ENCODE results near the gene SLC9A9. TPM values are rescaled to one million over a fixed set of nuclear protein-coding genes. Genes with fewer than 3 reads are reported as not detected.

SLC9A9 gene
- total and polyA plus RNA-seq, 10 of the 15 experiments (the other 5 are each of a cell fraction or from before 2014, with no cell fraction given) = 3.5 to 14.2 (median 9.3) TPM

DNA sequence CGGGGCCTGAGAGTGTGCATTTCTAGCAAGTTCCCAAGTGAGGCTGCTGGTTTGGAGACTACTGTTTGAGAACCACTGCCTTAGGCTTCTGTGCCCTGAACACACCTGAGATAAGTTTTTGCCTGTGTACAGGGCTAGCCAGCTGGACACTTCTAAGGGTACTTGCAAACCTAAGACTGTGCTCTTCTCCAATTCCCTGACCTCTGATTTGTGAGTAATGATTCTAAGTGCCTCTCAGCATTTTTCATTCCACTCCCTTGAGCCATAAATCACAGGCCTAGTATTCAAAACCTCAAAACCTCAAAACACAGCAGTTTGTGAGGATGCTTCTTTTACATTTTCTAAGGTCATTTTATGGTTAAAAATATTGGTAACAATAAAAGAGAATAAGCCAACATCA is 580.3 kb downstream of the SLC9A9 start (continued):
- TF ChIP-seq NRF1 (conservative IDR thresholded peaks at IDR 0.05; ENCODE audit: low read depth, low read length) = no peak

DNA sequence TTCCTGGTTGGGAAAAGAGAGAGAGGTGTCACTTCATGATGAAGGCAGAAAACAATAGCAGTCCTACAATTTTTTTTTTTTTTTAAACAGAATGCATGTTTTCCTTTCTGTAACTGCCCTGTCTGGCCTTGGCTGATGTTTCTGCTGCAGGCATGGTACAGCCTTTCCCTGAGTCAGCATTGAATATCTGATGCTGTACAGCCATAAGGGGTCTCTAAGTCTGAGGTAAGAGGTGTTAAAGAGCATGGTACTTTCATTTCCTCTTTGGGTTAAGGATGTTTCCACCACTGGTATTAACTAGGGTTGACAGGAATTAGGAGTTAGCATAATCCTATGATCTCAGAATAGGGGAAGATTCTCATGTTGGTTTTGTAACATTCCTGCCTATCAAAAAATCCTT is 581.3 kb downstream of the SLC9A9 start:
- Histone ChIP-seq H3K79me2 (ENCODE audit: control insufficient read depth, insufficient read depth, low read length) (no peaks in the 10 kb centered on the region), H3K9me3 (replicated peaks; ENCODE audit: control insufficient read depth, insufficient read depth, low read length) (no peaks in the 10 kb centered on the region), H3K27me3 (replicated peaks in 1 of 2; ENCODE audit: control insufficient read depth in 2 of 2, insufficient read depth in 2 of 2, low read length in 1 of 2) (no peaks in the 10 kb centered on the region), H4K20me1 (ENCODE audit: control insufficient read depth, insufficient read depth) (no peaks in the 10 kb centered on the region), H3K4me3 (no peak overlapping the region), H3K4me2 (ENCODE audit: control insufficient read depth, insufficient read depth) (no peak overlapping the region), H3K36me3 (ENCODE audit: control insufficient read depth in 2 of 2, insufficient read depth in 2 of 2, low read length in 1 of 2) (no peaks in the 10 kb centered on the region), H2AFZ (ENCODE audit: control insufficient read depth, low read depth, low read length) (no peak overlapping the region), H3K27ac (ENCODE audit: control insufficient read depth, insufficient read depth) (no peak overlapping the region), H3K4me1 (ENCODE audit: control insufficient read depth, insufficient read depth, low read length) (peaks cover 7% of the 10 kb centered on the region), H3K9ac (ENCODE audit: control insufficient read depth, insufficient read depth, low read length) (no peak overlapping the region)
- intact Hi-C loops (cut with micrococcal nuclease; ENCODE audit: unreplicated experiment) = no loop called here
- ChIA-PET SMC1A (ENCODE audit: uncharacterized antibody, unreplicated experiment) (interaction anchor here (0.6 kb wide), 1 partner anchor 97 kb away, joined by 3 read pairs; no protein-coding TSS in a partner anchor), RAD21 (ENCODE audit: unreplicated experiment) (interaction anchor here (0.7 to 1.6 kb wide), 3 partner anchors 47 to 254 kb away, joined by 3 to 8 read pairs (median 3); no protein-coding TSS in a partner anchor), CTCF (interaction anchor here (0.7 kb wide), 1 partner anchor 408 kb away, joined by 4 read pairs; no protein-coding TSS in a partner anchor), POLR2A (interaction anchor here (0.6 to 0.7 kb wide), 3 partner anchors 19 to 1300 kb away, joined by 3 to 5 read pairs (median 5); no protein-coding TSS in a partner anchor)
- in situ Hi-C loops (cut with MboI) = no loop called here
- no TSS peak for BruUV-seq (replicated peaks)
- ATAC-seq = peak; percentile 93
- FAIRE-seq = no peak
- no peak for DNase-seq (ENCODE audit: low read depth, low spot score)
- TF ChIP-seq IKZF1 (conservative IDR thresholded peaks at IDR 0.05) (0 out of 2 replicates have a peak, but pooled peaks have one; percentile 30), SPI1 (IDR thresholded peaks at IDR 0.05; ENCODE audit: borderline replicate concordance, insufficient read depth, low read depth, low read length) (peak; percentile 78), IKZF2 (IDR thresholded peaks at IDR 0.05) (peak in 1 of 2 experiments; percentile 41; a peak in 1 of 4 replicates), MEF2A (IDR thresholded peaks at IDR 0.05; ENCODE audit: insufficient read depth, low read depth, low read length) (no peak), DPF2 (IDR thresholded peaks at IDR 0.05) (0 out of 2 replicates have a peak, but pooled peaks have one; percentile 25)
